HepG2 (cell line): ENCODE results near the gene ANKRD39. TPM values are rescaled to one million over a fixed set of nuclear protein-coding genes. Genes with fewer than 3 reads are reported as not detected.

Experiments
- DNMT1 ChIP-seq: sonication (generic); formaldehyde crosslinking; IDR thresholded peaks from 2 replicates; pipeline ENCODE4 v1.5.1; 2020; ENCODE audit warnings: mild to moderate bottlenecking, missing genetic modification reagents
- JUND ChIP-seq: sonication (generic); formaldehyde crosslinking; IDR thresholded peaks from 2 replicates; pipeline ENCODE4 v1.8.0; 2022; ENCODE audit warnings: mild to moderate bottlenecking, missing genetic modification reagents
- KDM4B ChIP-seq: sonication (generic); formaldehyde crosslinking; IDR thresholded peaks from 2 replicates; pipeline ENCODE4 v1.4.0; 2020; ENCODE audit warnings: missing genetic modification reagents
- KLF15 ChIP-seq: sonication (generic); formaldehyde crosslinking; IDR thresholded peaks from 2 replicates; pipeline ENCODE4 v1.8.1; 2023; ENCODE audit warnings: borderline replicate concordance, mild to moderate bottlenecking, inconsistent platforms, missing genetic modification reagents, mixed read lengths
- MYNN ChIP-seq: sonication (generic); formaldehyde crosslinking; IDR thresholded peaks from 2 replicates; pipeline ENCODE4 v1.4.0; 2020; ENCODE audit warnings: mild to moderate bottlenecking, low read depth, missing genetic modification reagents
- NFE2 ChIP-seq: sonication (generic); formaldehyde crosslinking; IDR thresholded peaks from 2 replicates; pipeline ENCODE4 v1.4.0; 2020; ENCODE audit warnings: missing genetic modification reagents
- TSC22D2 ChIP-seq: sonication (generic); formaldehyde crosslinking; IDR thresholded peaks from 2 replicates; pipeline ENCODE4 v1.5.1; 2020; ENCODE audit warnings: missing genetic modification reagents, mild to moderate bottlenecking, borderline replicate concordance
- ZBTB1 ChIP-seq: sonication (generic); formaldehyde crosslinking; IDR thresholded peaks from 2 replicates; pipeline ENCODE4 v1.4.0; 2020; ENCODE audit warnings: missing genetic modification reagents, borderline replicate concordance
- ZNF230 ChIP-seq: sonication (generic); formaldehyde crosslinking; IDR thresholded peaks from 2 replicates; pipeline ENCODE4 v1.4.0; 2020; ENCODE audit warnings: mild to moderate bottlenecking, missing genetic modification reagents
- ZNF382 ChIP-seq: sonication (generic); formaldehyde crosslinking; IDR thresholded peaks from 2 replicates; pipeline ENCODE4 v1.5.0; 2020; ENCODE audit warnings: missing genetic modification reagents, mild to moderate bottlenecking, borderline replicate concordance
- ZNF619 ChIP-seq: sonication (generic); formaldehyde crosslinking; IDR thresholded peaks from 2 replicates; pipeline ENCODE4 v1.4.0; 2020; ENCODE audit warnings: mild to moderate bottlenecking, missing genetic modification reagents
- ZNF674 ChIP-seq: sonication (generic); formaldehyde crosslinking; IDR thresholded peaks from 2 replicates; pipeline ENCODE4 v1.5.0; 2020; ENCODE audit warnings: low read depth, mild to moderate bottlenecking, missing genetic modification reagents
- polyA plus RNA-seq, 8 experiments: library from polyadenylated mRNA; depleted of rRNA in 3 of 8; stranded (reverse) in 7 of 8; unstranded in 1 of 8; fragments of >200 nt; fragmentation: Illumina TruSeq in 4 of 8; extraction: Trizol in 4 of 8; gene quantifications; 2 replicates each; pipeline versions ENCODE4 v1.2.1 to v1.2.3, GENCODE V29; 2011 to 2016; ENCODE audit warnings: low read depth in 4 of 8, missing spikeins in 1 of 8, mixed read lengths in 1 of 8; ENCODE audit not compliant: insufficient read depth in 1 of 8
- total RNA-seq, 5 experiments: library from RNA; depleted of rRNA; stranded (reverse); fragments of >200 nt; fragmentation: Illumina TruSeq; extraction: Trizol; gene quantifications; 2 replicates each; pipeline ENCODE4 v1.2.3, GENCODE V29; 2016; ENCODE audit warnings: low read depth in 1 of 5
- TF ChIP-seq, protein P1 (sequence below): sonication (generic); formaldehyde crosslinking; conservative IDR thresholded peaks from 2 replicates; pipeline ENCODE4 v1.4.0; 2020; ENCODE audit warnings: mild to moderate bottlenecking, missing genetic modification reagents, moderate library complexity
- TF ChIP-seq, protein P2 (sequence below): IDR thresholded peaks from 2 replicates; pipeline ENCODE4 v1.6.1; 2016; ENCODE audit warnings: control low read depth
- TF ChIP-seq, protein P3 (sequence below): sonication (generic); formaldehyde crosslinking; IDR thresholded peaks from 2 replicates; pipeline ENCODE4 v1.4.0; 2020; ENCODE audit warnings: missing genetic modification reagents
- TF ChIP-seq, protein P4 (sequence below): fragments of 450-650 bp; IDR thresholded peaks from 2 replicates; pipeline ENCODE4 v1.6.1; 2016
- TF ChIP-seq, protein P5 (sequence below): sonication (generic); formaldehyde crosslinking; IDR thresholded peaks from 2 replicates; pipeline ENCODE4 v1.4.0; 2020; ENCODE audit warnings: mild to moderate bottlenecking, low read depth, missing genetic modification reagents
- TF ChIP-seq, protein P6 (sequence below): sonication (generic); formaldehyde crosslinking; IDR thresholded peaks from 2 replicates; pipeline ENCODE4 v1.8.0; 2022; ENCODE audit warnings: low read depth, missing genetic modification reagents

The ANKRD39 gene
- total and polyA plus RNA-seq, 2 of the 13 experiments (the other 11 are each of a cell fraction or from before 2014, with no cell fraction given), result 23.2 to 24.8 TPM

DNA sequence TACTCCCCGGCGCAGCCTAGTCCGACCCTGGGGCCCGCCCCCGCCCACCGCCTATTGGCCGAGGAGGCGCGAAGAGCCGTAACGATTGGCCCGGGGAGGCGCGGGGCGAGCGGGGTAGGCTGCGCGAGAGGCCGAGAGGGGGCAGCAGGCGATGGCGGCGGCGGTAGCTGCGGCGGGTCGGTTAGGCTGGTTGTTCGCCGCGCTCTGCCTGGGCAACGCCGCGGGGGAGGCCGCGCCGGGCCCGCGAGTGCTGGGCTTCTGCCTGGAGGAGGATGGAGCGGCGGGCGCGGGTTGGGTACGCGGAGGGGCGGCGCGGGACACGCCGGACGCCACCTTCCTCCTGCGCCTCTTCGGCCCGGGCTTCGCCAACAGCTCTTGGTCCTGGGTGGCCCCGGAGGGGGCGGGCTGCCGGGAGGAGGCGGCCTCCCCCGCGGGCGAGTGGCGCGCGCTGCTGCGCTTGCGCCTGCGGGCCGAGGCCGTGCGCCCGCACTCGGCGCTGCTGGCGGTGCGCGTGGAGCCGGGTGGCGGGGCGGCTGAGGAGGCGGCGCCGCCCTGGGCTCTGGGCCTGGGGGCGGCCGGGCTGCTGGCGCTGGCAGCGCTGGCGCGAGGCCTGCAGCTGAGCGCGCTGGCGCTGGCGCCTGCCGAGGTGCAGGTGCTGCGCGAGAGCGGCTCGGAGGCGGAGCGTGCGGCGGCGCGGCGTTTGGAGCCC lies 41.5 kb downstream of the ANKRD39 start, which contains the start of gene CNNM3 (continued):
- TF ChIP-seq, protein P1, sequence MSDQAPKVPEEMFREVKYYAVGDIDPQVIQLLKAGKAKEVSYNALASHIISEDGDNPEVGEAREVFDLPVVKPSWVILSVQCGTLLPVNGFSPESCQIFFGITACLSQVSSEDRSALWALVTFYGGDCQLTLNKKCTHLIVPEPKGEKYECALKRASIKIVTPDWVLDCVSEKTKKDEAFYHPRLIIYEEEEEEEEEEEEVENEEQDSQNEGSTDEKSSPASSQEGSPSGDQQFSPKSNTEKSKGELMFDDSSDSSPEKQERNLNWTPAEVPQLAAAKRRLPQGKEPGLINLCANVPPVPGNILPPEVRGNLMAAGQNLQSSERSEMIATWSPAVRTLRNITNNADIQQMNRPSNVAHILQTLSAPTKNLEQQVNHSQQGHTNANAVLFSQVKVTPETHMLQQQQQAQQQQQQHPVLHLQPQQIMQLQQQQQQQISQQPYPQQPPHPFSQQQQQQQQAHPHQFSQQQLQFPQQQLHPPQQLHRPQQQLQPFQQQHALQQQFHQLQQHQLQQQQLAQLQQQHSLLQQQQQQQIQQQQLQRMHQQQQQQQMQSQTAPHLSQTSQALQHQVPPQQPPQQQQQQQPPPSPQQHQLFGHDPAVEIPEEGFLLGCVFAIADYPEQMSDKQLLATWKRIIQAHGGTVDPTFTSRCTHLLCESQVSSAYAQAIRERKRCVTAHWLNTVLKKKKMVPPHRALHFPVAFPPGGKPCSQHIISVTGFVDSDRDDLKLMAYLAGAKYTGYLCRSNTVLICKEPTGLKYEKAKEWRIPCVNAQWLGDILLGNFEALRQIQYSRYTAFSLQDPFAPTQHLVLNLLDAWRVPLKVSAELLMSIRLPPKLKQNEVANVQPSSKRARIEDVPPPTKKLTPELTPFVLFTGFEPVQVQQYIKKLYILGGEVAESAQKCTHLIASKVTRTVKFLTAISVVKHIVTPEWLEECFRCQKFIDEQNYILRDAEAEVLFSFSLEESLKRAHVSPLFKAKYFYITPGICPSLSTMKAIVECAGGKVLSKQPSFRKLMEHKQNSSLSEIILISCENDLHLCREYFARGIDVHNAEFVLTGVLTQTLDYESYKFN (CRISPR knock-in tag), result peak; percentile 64
- TF ChIP-seq NFE2 (CRISPR knock-in tag) (no peak), KDM4B (CRISPR knock-in tag) (no peak), ZNF230 (CRISPR knock-in tag) (0 out of 2 replicates have a peak, but pooled peaks have one; percentile 87), ZNF382 (CRISPR knock-in tag) (no peak), JUND (CRISPR knock-in tag) (no peak), KLF15 (CRISPR knock-in tag) (no peak), ZNF619 (CRISPR knock-in tag) (peak; percentile 90), DNMT1 (CRISPR knock-in tag) (peak; percentile 68; the same call in 1 of the 2 replicates), MYNN (CRISPR knock-in tag) (no peak), ZNF674 (CRISPR knock-in tag) (peak; percentile 87; the same call in 1 of the 2 replicates), ZBTB1 (CRISPR knock-in tag) (no peak), TSC22D2 (CRISPR knock-in tag) (peak; percentile 82; the same call in 1 of the 2 replicates)
- TF ChIP-seq, protein P2, sequence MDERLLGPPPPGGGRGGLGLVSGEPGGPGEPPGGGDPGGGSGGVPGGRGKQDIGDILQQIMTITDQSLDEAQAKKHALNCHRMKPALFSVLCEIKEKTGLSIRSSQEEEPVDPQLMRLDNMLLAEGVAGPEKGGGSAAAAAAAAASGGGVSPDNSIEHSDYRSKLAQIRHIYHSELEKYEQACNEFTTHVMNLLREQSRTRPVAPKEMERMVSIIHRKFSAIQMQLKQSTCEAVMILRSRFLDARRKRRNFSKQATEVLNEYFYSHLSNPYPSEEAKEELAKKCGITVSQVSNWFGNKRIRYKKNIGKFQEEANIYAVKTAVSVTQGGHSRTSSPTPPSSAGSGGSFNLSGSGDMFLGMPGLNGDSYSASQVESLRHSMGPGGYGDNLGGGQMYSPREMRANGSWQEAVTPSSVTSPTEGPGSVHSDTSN (CRISPR knock-in tag), result no peak
- TF ChIP-seq, protein P3, sequence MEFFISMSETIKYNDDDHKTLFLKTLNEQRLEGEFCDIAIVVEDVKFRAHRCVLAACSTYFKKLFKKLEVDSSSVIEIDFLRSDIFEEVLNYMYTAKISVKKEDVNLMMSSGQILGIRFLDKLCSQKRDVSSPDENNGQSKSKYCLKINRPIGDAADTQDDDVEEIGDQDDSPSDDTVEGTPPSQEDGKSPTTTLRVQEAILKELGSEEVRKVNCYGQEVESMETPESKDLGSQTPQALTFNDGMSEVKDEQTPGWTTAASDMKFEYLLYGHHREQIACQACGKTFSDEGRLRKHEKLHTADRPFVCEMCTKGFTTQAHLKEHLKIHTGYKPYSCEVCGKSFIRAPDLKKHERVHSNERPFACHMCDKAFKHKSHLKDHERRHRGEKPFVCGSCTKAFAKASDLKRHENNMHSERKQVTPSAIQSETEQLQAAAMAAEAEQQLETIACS, result 0 out of 2 replicates have a peak, but pooled peaks have one; percentile 39
- TF ChIP-seq, protein P4, sequence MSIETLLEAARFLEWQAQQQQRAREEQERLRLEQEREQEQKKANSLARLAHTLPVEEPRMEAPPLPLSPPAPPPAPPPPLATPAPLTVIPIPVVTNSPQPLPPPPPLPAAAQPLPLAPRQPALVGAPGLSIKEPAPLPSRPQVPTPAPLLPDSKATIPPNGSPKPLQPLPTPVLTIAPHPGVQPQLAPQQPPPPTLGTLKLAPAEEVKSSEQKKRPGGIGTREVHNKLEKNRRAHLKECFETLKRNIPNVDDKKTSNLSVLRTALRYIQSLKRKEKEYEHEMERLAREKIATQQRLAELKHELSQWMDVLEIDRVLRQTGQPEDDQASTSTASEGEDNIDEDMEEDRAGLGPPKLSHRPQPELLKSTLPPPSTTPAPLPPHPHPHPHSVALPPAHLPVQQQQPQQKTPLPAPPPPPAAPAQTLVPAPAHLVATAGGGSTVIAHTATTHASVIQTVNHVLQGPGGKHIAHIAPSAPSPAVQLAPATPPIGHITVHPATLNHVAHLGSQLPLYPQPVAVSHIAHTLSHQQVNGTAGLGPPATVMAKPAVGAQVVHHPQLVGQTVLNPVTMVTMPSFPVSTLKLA, result no peak
- TF ChIP-seq, protein P5, sequence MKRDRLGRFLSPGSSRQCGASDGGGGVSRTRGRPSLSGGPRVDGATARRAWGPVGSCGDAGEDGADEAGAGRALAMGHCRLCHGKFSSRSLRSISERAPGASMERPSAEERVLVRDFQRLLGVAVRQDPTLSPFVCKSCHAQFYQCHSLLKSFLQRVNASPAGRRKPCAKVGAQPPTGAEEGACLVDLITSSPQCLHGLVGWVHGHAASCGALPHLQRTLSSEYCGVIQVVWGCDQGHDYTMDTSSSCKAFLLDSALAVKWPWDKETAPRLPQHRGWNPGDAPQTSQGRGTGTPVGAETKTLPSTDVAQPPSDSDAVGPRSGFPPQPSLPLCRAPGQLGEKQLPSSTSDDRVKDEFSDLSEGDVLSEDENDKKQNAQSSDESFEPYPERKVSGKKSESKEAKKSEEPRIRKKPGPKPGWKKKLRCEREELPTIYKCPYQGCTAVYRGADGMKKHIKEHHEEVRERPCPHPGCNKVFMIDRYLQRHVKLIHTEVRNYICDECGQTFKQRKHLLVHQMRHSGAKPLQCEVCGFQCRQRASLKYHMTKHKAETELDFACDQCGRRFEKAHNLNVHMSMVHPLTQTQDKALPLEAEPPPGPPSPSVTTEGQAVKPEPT (CRISPR knock-in tag), result 0 out of 2 replicates have a peak, but pooled peaks have one; percentile 83
- TF ChIP-seq, protein P6, sequence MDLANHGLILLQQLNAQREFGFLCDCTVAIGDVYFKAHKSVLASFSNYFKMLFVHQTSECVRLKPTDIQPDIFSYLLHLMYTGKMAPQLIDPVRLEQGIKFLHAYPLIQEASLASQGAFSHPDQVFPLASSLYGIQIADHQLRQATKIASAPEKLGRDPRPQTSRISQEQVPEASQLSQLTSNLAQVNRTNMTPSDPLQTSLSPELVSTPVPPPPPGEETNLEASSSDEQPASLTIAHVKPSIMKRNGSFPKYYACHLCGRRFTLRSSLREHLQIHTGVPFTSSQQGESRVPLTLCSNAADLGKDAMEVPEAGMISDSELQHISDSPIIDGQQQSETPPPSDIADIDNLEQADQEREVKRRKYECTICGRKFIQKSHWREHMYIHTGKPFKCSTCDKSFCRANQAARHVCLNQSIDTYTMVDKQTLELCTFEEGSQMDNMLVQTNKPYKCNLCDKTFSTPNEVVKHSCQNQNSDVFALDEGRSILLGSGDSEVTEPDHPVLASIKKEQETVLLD, result peak; percentile 76
